Activated CD8-positive, alpha-beta T cell treated with anti-CD3 and anti-CD28 coated beads, Interleukin-2, amount 10 ng/mL, durations not matched to agents 7 days and 5 days (primary cell): Measurements from ENCODE around the gene B4GALT3. TPM values are rescaled to one million over a fixed set of nuclear protein-coding genes. Genes with fewer than 3 reads are reported as not detected.

Experiments
- ATAC-seq: fragments of 150-1000 bp; cut with Tn5 transposase; one replicate; pipeline ENCODE4 v1.10.0; 2021; ENCODE audit warnings: moderate library complexity
- CTCF ChIA-PET: fragments of 350-600 bp; sonication (Branson Sonifier 250); formaldehyde crosslinking; loops from one replicate; lab custom pipeline; 2021; ENCODE audit warnings: antibody characterized with exemption; lab: Charles Lee
- POLR2A ChIA-PET: fragments of 350-600 bp; sonication (Branson Sonifier 250); formaldehyde crosslinking; loops from one replicate; lab custom pipeline; 2021; ENCODE audit warnings: antibody characterized with exemption; lab: Charles Lee
- DNase-seq: peaks from one replicate; pipeline ENCODE4 v3.0.0-alpha.2; 2020
- H3K27ac Mint-ChIP-seq: one replicate; pipeline ENCODE4 v1.8.0; 2021; ENCODE audit warnings: mild to moderate bottlenecking, mixed read lengths
- H3K27me3 Mint-ChIP-seq: one replicate; pipeline ENCODE4 v1.8.0; 2021; ENCODE audit warnings: low read depth, mixed read lengths
- H3K36me3 Mint-ChIP-seq: one replicate; pipeline ENCODE4 v1.8.0; 2021; ENCODE audit warnings: low read depth, mixed read lengths
- H3K4me1 Mint-ChIP-seq: one replicate; pipeline ENCODE4 v1.8.0; 2021; ENCODE audit warnings: low read depth, mixed read lengths
- H3K4me3 Mint-ChIP-seq: one replicate; pipeline ENCODE4 v1.8.0; 2021; ENCODE audit warnings: mild to moderate bottlenecking, mixed read lengths
- H3K9me3 Mint-ChIP-seq: one replicate; pipeline ENCODE4 v1.8.0; 2022; ENCODE audit warnings: mixed read lengths; ENCODE audit not compliant: insufficient read depth
- total RNA-seq, 2 experiments: library from RNA; stranded (reverse); gene quantifications; one replicate each; pipeline ENCODE4 v1.2.3, GENCODE V29; 2021

Gene B4GALT3
- total RNA-seq, 2 experiments from 2014 or later = 34.2 to 37.0 TPM

DNA sequence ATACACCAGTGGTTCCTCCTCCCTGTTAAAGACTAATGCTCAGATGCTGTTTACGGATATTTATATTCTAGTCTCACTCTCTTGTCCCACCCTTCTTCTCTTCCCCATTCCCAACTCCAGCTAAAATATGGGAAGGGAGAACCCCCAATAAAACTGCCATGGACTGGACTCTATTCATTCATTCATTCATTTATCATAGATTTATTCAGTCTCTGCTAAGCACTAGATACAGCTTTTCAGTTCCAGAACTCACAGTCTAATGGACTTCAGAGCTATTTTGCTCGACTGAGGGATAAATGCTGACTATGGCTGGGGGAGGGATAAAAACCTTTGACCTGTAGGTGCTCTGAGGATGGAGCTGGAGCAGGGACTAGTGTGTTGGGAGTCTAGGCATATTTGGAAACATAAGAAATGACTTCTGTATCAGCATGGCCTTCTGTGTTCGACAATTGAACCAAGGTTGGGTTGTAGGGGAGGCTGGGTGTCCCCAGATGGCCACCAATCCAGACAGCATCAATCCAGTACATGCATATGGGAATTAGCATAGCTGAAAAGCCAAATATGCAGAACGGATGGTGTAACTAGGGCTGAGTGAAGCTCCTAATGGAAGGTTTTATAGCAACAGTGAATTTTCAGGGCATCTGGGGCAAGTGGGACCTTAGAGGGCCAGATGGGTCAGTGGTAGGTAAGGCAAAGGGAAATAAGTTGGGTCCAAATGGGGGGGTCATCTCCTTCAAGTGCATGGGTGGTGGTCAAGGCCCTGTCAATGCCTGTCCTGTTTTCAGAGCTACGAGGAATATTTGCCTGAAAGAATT lies 42.0 kb upstream of the B4GALT3 start:
- CTCF ChIA-PET = interaction anchor here (0.8 to 17.9 kb wide), 9 partner anchors 9 to 163 kb away, joined by 3 to 331 read pairs (median 6); partner anchors contain the start of genes ADAMTS4, NDUFS2, PPOX and SDHC
- POLR2A ChIA-PET = interaction anchor here (1.9 kb wide), 1 partner anchor 18 kb away, joined by 7 read pairs; the partner anchor contains the start of gene NDUFS2
- peaks cover 11% of the 10 kb centered on the region for H3K36me3 Mint-ChIP-seq
- H3K27ac Mint-ChIP-seq = no peak overlapping the region
- peaks cover 48% of the 10 kb centered on the region for H3K4me1 Mint-ChIP-seq
- no peaks in the 10 kb centered on the region for H3K27me3 Mint-ChIP-seq
- no peak overlapping the region for H3K4me3 Mint-ChIP-seq
- H3K9me3 Mint-ChIP-seq = no peaks in the 10 kb centered on the region
- ATAC-seq (no peak), DNase-seq (no peak)

DNA sequence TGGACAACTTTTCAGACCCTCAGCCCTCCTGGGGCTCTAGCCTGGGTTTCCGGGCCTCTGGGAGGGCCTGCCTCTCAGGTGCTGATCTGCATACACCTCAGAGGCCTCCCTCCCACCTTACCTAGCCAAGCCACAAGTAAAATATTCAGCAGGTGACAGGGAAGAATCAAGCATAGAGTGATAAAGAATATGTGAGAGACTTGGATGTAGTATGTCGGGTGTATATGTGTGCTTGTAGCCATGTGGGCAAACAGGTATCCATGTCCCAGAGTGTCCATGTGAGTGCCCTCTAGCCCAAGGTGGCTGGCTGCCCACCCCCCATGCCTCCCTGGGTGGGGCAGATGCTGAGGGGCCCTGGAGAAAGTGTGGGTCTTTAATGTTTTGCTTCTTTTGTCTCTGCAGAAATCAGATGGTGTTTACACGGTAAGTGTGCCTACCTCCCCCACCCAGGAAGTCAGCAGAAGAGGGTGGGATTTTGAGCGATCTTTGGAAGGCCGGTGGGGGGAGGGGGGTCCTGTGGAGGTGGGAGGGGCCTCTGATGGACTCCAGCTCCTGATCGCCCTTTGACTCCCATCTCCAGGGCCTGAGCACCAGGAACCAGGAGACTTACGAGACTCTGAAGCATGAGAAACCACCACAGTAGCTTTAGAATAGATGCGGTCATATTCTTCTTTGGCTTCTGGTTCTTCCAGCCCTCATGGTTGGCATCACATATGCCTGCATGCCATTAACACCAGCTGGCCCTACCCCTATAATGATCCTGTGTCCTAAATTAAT lies 41.2 kb upstream of the B4GALT3 start:
- Mint-ChIP-seq H3K27me3 (no peaks in the 10 kb centered on the region), H3K27ac (peak overlapping the region; percentile 77), H3K36me3 (peaks cover 19% of the 10 kb centered on the region), H3K9me3 (no peaks in the 10 kb centered on the region), H3K4me3 (no peak overlapping the region), H3K4me1 (peaks cover 52% of the 10 kb centered on the region)
- DNase-seq (no peak), ATAC-seq (no peak)
- ChIA-PET POLR2A (interaction anchor here (1.5 to 1.9 kb wide), 2 partner anchors 17 to 53 kb away, joined by 4 to 7 read pairs; partner anchors contain the start of genes NDUFS2 and PPOX), CTCF (interaction anchor here (1.3 to 17.9 kb wide), 6 partner anchors 10 to 164 kb away, joined by 5 to 331 read pairs (median 10); partner anchors contain the start of genes ADAMTS4, NDUFS2 and PPOX)

DNA sequence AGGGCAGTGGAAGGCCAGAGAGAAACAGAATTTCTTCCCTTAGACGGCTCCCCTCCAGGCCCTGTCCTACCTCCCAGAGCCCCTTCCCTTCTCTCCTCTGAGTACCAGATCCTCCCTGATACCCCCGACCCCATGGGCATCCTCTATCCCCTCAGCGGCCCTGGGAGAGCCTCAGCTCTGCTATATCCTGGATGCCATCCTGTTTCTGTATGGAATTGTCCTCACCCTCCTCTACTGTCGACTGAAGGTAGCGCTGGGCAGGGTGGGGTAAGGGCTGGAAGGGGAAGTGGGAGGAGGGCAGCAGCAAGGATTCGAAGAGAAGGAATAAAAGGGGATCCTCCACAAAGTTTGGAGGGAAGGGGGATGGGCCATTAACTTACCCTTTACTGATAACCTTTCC lies 40.5 kb upstream of the B4GALT3 start:
- peaks cover 24% of the 10 kb centered on the region for H3K36me3 Mint-ChIP-seq
- H3K9me3 Mint-ChIP-seq = no peaks in the 10 kb centered on the region
- peak overlapping the region; percentile 77 for H3K27ac Mint-ChIP-seq
- no peak for DNase-seq
- no peaks in the 10 kb centered on the region for H3K27me3 Mint-ChIP-seq
- peak; percentile 6 for ATAC-seq
- H3K4me3 Mint-ChIP-seq = no peak overlapping the region
- ChIA-PET POLR2A (interaction anchor here (0.5 to 3.1 kb wide), 4 partner anchors 16 to 52 kb away, joined by 3 to 16 read pairs (median 6); partner anchors contain the start of genes NDUFS2 and PPOX), CTCF (interaction anchor here (0.8 to 17.9 kb wide), 4 partner anchors 13 to 164 kb away, joined by 3 to 331 read pairs (median 18); partner anchors contain the start of genes ADAMTS4, NDUFS2 and PPOX)
- H3K4me1 Mint-ChIP-seq = peaks cover 52% of the 10 kb centered on the region

DNA sequence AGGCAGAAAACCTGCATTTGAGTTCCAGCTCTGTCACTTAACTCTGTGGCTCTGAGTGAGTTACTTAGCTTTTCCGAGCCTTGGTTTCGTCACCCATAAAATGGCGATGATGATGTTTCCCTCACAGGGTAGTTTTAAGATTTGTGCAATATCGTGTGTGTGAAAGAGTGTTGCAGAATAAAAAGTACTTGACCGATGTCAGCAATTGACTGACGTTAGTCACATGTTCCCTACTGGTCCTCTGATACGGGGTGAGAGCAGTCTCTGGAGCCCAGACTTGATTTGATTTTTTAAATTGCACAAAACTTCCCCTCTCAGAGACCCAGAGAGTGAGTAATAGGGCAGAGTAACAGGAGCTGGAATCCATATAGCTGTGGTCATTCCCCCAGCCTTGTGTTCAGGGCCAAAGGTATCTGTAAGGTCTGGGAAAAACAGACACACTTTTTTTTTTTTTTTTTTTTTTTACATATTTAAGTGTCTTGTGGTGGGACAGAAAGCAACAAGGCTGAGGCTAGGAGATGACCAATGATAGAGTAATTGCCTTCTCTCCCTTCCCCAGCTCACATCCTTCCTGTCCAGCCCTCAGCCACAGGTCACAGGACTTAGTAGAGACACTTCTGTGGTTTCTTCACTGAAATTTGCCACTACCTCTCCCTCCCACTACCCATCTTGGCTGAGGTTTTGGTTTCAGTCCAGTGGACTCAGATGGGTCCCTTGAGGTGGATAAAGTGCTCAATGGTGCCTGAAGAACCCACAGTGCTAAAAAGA lies 39.8 kb upstream of the B4GALT3 start:
- Mint-ChIP-seq H3K4me1 (peaks cover 52% of the 10 kb centered on the region), H3K27me3 (no peaks in the 10 kb centered on the region), H3K36me3 (peaks cover 28% of the 10 kb centered on the region), H3K4me3 (peak overlapping the region; percentile 55), H3K9me3 (no peaks in the 10 kb centered on the region), H3K27ac (peak overlapping the region; percentile 77)
- DNase-seq (no peak), ATAC-seq (peak; percentile 33)
- POLR2A ChIA-PET = interaction anchor here (1.3 to 3.1 kb wide), 4 partner anchors 9 to 51 kb away, joined by 4 to 16 read pairs (median 6); partner anchors contain the start of genes NDUFS2, PPOX and TOMM40L
- CTCF ChIA-PET = interaction anchor here (0.8 to 17.9 kb wide), 8 partner anchors 9 to 165 kb away, joined by 3 to 331 read pairs (median 8); partner anchors contain the start of genes ADAMTS4, NDUFS2, PPOX and SDHC

DNA sequence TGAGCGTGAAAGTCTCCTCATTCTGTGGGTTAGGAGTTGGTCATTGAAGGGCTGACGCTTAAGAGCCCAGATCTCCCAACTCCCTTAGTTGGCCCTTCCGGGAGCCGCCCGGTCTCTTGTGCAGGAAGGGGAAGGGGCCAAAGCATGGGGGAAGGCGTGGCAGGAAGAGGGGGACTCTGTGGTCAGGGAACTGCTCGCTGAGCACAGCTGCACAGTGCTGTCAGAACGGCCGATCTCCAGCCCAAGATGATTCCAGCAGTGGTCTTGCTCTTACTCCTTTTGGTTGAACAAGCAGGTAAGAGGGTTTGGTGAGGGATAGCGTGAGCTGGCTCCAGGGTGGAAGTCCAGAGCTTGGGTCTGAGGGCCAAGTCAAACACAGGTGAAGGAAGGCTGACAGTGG lies 37.8 kb upstream of the B4GALT3 start, which contains the start of gene FCER1G:
FCER1G (plus strand) TSS at position 220 of the 400 bp plus-strand sequence; CDS start at position 247, 27 bp downstream.
- H3K4me1 Mint-ChIP-seq = peaks cover 50% of the 10 kb centered on the region
- H3K27me3 Mint-ChIP-seq = no peaks in the 10 kb centered on the region
- H3K27ac Mint-ChIP-seq = peak within 1 kb of the TSS; percentile 84
- H3K36me3 Mint-ChIP-seq = peaks cover 42% of the 10 kb centered on the region
- peak; percentile 37 for ATAC-seq
- no peaks in the 10 kb centered on the region for H3K9me3 Mint-ChIP-seq
- peak within 1 kb of the TSS; percentile 70 for H3K4me3 Mint-ChIP-seq
- DNase-seq = no peak
- ChIA-PET CTCF (interaction anchor here (1.0 to 17.9 kb wide), 4 partner anchors 10 to 167 kb away, joined by 3 to 331 read pairs (median 29); partner anchors contain the start of genes ADAMTS4, NDUFS2 and TOMM40L), POLR2A (interaction anchor here (1.0 to 3.1 kb wide), 3 partner anchors 11 to 39 kb away, joined by 3 to 16 read pairs (median 7); partner anchors contain the start of genes NDUFS2 and TOMM40L)

DNA sequence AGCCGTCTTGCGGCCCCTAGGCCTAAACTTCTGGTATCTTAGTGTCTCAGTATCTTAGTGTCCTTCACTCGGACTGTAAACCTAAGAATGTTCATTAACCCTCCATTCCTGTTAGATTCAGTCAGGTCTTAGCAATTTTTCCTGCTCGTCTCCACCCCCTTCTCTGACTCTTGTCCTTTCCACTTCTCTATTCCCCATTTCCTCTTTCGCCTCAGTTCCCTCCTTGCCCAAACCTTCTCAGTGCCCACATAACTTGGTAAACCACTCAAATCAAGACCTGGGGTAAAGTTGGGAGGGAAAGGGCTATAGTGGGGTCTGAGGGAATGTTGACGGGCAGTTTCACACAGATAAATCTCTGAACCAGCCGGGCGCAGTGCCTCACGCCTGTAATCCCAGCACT lies 37.1 kb upstream of the B4GALT3 start:
- ATAC-seq (no peak), DNase-seq (no peak)
- Mint-ChIP-seq H3K27ac (peak overlapping the region; percentile 8), H3K4me1 (peaks cover 57% of the 10 kb centered on the region), H3K4me3 (no peak overlapping the region), H3K36me3 (peaks cover 49% of the 10 kb centered on the region), H3K9me3 (no peaks in the 10 kb centered on the region), H3K27me3 (no peaks in the 10 kb centered on the region)
- ChIA-PET CTCF (interaction anchor here (3.1 to 17.9 kb wide), 2 partner anchors 9 to 12 kb away, joined by 48 to 331 read pairs; partner anchors contain the start of genes ADAMTS4, NDUFS2 and TOMM40L), POLR2A (no interaction called here)

DNA sequence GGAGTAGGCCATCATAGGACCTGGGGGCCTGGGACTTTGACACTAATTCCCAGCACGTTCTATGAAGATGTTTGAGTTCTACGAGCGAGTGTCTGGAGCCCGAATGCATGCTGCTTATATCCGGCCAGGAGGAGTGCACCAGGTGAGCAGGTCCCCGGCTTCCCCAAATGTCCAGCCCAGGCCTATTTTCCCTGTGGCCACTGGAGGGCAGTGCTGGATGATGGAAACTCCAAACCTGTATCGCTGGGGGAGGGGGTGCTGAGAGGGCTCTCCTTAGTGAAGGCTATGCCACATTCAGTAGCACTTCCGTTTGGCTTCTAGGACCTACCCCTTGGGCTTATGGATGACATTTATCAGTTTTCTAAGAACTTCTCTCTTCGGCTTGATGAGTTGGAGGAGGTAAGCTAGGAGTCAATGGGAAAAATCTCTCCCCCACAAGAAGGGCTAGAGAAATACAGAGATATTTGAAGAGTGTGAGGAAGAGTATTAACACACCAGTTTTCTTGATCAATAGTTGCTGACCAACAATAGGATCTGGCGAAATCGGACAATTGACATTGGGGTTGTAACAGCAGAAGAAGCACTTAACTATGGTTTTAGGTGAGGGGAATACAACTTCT lies 32.6 kb upstream of the B4GALT3 start:
- H3K9me3 Mint-ChIP-seq = no peaks in the 10 kb centered on the region

DNA sequence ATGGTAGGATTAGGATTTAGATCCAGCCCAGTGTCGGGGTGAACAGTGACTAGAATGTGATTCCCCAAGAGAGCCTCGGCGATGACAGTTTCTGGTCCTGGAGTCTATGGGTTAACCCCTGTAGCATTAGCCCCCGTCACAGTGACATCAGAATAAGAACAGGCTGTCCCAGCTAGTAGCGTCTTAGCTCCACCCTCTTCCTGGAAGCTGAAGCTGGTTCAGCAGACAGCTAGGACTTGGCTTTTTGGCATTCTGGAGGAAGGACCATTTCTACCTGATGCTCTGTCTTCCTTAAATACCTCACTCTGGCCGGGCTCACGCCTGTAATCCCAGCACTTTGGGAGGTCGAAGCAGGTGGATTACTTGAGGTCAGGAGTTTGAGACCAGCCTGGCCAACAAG lies 29.9 kb upstream of the B4GALT3 start:
- Mint-ChIP-seq H3K4me1 (peaks cover 55% of the 10 kb centered on the region), H3K9me3 (no peaks in the 10 kb centered on the region), H3K27ac (peak overlapping the region; percentile 7), H3K27me3 (no peaks in the 10 kb centered on the region), H3K36me3 (peaks cover 72% of the 10 kb centered on the region), H3K4me3 (no peak overlapping the region)
- POLR2A ChIA-PET = no interaction called here
- CTCF ChIA-PET = interaction anchor here (0.7 to 18.1 kb wide), 5 partner anchors 15 to 175 kb away, joined by 3 to 331 read pairs (median 13); partner anchors contain the start of genes APOA2, FCER1G, PPOX and TOMM40L
- ATAC-seq = no peak
- DNase-seq = no peak

More for the DNA sequence above, 32.6 kb upstream of the B4GALT3 start:
- H3K27ac Mint-ChIP-seq = peak overlapping the region; percentile 57
- ATAC-seq (peak; percentile 89), DNase-seq (peak; percentile 84)
- H3K4me3 Mint-ChIP-seq = no peak overlapping the region
- H3K36me3 Mint-ChIP-seq = peaks cover 73% of the 10 kb centered on the region
- ChIA-PET CTCF (interaction anchor here (0.7 to 18.1 kb wide), 12 partner anchors 8 to 173 kb away, joined by 3 to 331 read pairs (median 8); partner anchors contain the start of genes APOA2, FCER1G, NDUFS2 and PPOX), POLR2A (interaction anchor here (1.0 to 3.2 kb wide), 2 partner anchors 8 to 96 kb away, joined by 3 to 24 read pairs; partner anchors contain the start of gene NDUFS2)
- peaks cover 48% of the 10 kb centered on the region for H3K4me1 Mint-ChIP-seq
- H3K27me3 Mint-ChIP-seq = no peaks in the 10 kb centered on the region

DNA sequence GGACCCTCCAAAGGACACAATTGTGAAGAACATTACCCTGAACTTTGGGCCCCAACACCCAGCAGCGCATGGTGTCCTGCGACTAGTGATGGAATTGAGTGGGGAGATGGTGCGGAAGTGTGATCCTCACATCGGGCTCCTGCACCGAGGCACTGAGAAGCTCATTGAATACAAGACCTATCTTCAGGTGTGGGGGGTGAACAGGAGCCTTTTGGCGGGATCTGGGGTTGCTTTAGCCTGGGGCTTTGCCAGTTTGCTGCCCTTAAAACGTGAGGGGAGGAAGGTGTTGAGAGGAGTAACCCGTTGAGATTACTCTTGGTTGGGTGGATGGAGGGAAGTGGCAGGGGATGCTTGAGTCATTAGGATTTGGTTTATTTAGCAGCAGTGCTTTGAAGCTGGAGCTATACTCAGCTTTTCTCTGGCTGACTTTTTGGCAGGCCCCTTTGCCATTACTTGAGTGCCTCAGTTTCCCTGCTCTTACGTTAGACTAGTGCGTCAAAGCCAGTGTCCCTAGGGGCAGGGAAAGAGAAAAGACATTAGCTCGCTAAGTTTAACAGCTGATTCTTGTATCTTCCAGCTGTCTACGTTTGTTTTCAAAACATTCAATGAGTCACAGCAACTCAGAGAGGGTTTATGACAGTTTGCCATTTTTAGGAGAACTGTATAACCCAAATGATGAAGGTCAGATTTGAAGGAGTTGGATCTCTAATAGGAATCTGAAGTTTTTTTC lies 29.3 kb upstream of the B4GALT3 start:
- ATAC-seq (no peak), DNase-seq (no peak)
- ChIA-PET POLR2A (interaction anchor here (0.8 to 1.2 kb wide), 3 partner anchors 18 to 30 kb away, joined by 3 to 4 read pairs (median 4); no protein-coding TSS in a partner anchor), CTCF (interaction anchor here (0.7 to 18.1 kb wide), 6 partner anchors 15 to 175 kb away, joined by 3 to 331 read pairs (median 10); partner anchors contain the start of genes APOA2, FCER1G, PPOX and TOMM40L)
- H3K27ac Mint-ChIP-seq = peak overlapping the region; percentile 67
- peaks cover 67% of the 10 kb centered on the region for H3K36me3 Mint-ChIP-seq
- H3K27me3 Mint-ChIP-seq = no peaks in the 10 kb centered on the region
- H3K4me1 Mint-ChIP-seq = peaks cover 59% of the 10 kb centered on the region
- no peaks in the 10 kb centered on the region for H3K9me3 Mint-ChIP-seq
- H3K4me3 Mint-ChIP-seq = no peak overlapping the region
